IMR-90 (cell line): ENCODE data around the gene CAB39. TPM values are rescaled to one million over a fixed set of nuclear protein-coding genes. Genes with fewer than 3 reads are reported as not detected.

Source experiments
- ATAC-seq: fragments of 200-7000 bp; cut with Tn5 transposase; 2 replicates; pipeline ENCODE4 v1.9.1; 2020; ENCODE audit warnings: low read depth, mild to moderate bottlenecking, moderate library complexity
- BruUV-seq: library from RNA; stranded (reverse); fragments of 400-500 nt; replicated peaks from 2 replicates; lab custom pipeline; 2021; lab: Mats Ljungman, UMichigan
- CTCF ChIA-PET: fragments of 300-600 bp; formaldehyde crosslinking; extraction: SDS; loops from one replicate; lab custom pipeline; 2021; ENCODE audit warnings: antibody characterized with exemption; lab: Yijun Ruan, JAX
- POLR2A ChIA-PET: fragments of 300-600 bp; sonication (Branson Sonifier 250); formaldehyde crosslinking; loops from one replicate; lab custom pipeline; 2022; ENCODE audit warnings: antibody characterized with exemption; ENCODE audit not compliant: unreplicated experiment; lab: Charles Lee
- DNase-seq: peaks from one replicate; pipeline ENCODE4 v3.0.0; 2013
- H2AFZ ChIP-seq: replicated peaks from 2 replicates; pipeline ENCODE3; 2013; ENCODE audit warnings: low read length, mild to moderate bottlenecking; ENCODE audit not compliant: poor library complexity
- H2AK5ac ChIP-seq: 2 replicates; pipeline ENCODE4 v1.6.1; 2013; ENCODE audit warnings: low read depth, low read length, inconsistent platforms
- H2AK9ac ChIP-seq: replicated peaks from 2 replicates; pipeline ENCODE3; 2013; ENCODE audit warnings: mild to moderate bottlenecking, low read depth, low read length, moderate library complexity; ENCODE audit not compliant: poor library complexity
- H2BK120ac ChIP-seq: 2 replicates; pipeline ENCODE4 v1.6.1; 2013; ENCODE audit warnings: low read depth, low read length, inconsistent platforms
- H2BK15ac ChIP-seq: 3 replicates; pipeline ENCODE4 v1.6.1; 2013; ENCODE audit warnings: low read depth, low read length, inconsistent platforms
- H2BK20ac ChIP-seq: 2 replicates; pipeline ENCODE4 v1.6.1; 2013; ENCODE audit warnings: low read depth, mild to moderate bottlenecking, inconsistent platforms, low read length, moderate library complexity
- H2BK5ac ChIP-seq: 2 replicates; pipeline ENCODE4 v1.6.1; 2013; ENCODE audit warnings: mild to moderate bottlenecking, low read depth, low read length, inconsistent platforms; ENCODE audit not compliant: poor library complexity, severe bottlenecking
- H3K14ac ChIP-seq: replicated peaks from 2 replicates; pipeline ENCODE4 v1.6.1; 2013; ENCODE audit warnings: low read depth, low read length, inconsistent platforms
- H3K18ac ChIP-seq: 2 replicates; pipeline ENCODE4 v1.6.1; 2013; ENCODE audit warnings: low read depth, low read length, control low read depth
- H3K23ac ChIP-seq: 2 replicates; pipeline ENCODE4 v1.6.1; 2013; ENCODE audit warnings: low read depth, low read length, inconsistent platforms
- H3K27ac ChIP-seq: 2 replicates; pipeline ENCODE4 v1.5.1; 2013; ENCODE audit warnings: mild to moderate bottlenecking, control low read depth, low read length; ENCODE audit not compliant: insufficient read depth
- H3K27me3 ChIP-seq: 2 replicates; pipeline ENCODE4 v1.6.1; 2013; ENCODE audit warnings: low read length; ENCODE audit not compliant: control insufficient read depth, insufficient read depth
- H3K36me3 ChIP-seq: 2 replicates; pipeline ENCODE4 v1.6.1; 2013; ENCODE audit warnings: low read length, mixed read lengths; ENCODE audit not compliant: control insufficient read depth, insufficient read depth
- H3K4ac ChIP-seq: 2 replicates; pipeline ENCODE4 v1.6.1; 2013; ENCODE audit warnings: low read depth, low read length, inconsistent platforms
- H3K4me1 ChIP-seq: 2 replicates; pipeline ENCODE4 v1.6.1; 2013; ENCODE audit warnings: low read length, mixed read lengths; ENCODE audit not compliant: control insufficient read depth, insufficient read depth
- H3K4me2 ChIP-seq: 2 replicates; pipeline ENCODE4 v1.6.1; 2013; ENCODE audit warnings: low read depth, mild to moderate bottlenecking, control low read depth, low read length, moderate library complexity
- H3K4me3 ChIP-seq: 2 replicates; pipeline ENCODE4 v1.5.1; 2013; ENCODE audit warnings: low read depth, mild to moderate bottlenecking, control low read depth, low read length, moderate library complexity; ENCODE audit not compliant: insufficient read depth
- H3K56ac ChIP-seq: 2 replicates; pipeline ENCODE4 v1.6.1; 2013; ENCODE audit warnings: low read length, inconsistent platforms; ENCODE audit not compliant: insufficient read depth; ENCODE audit errors: extremely low read depth
- H3K79me1 ChIP-seq, 2 experiments: 2 replicates each; pipeline ENCODE4 v1.6.1; 2013; ENCODE audit warnings: low read length in 2 of 2, inconsistent platforms in 1 of 2, low read depth in 1 of 2
- H3K9ac ChIP-seq: 2 replicates; pipeline ENCODE4 v1.6.1; 2013; ENCODE audit warnings: low read depth, low read length, control low read depth
- H3K9me1 ChIP-seq: 2 replicates; pipeline ENCODE4 v1.6.1; 2013; ENCODE audit warnings: low read length, inconsistent platforms; ENCODE audit not compliant: insufficient read depth
- H3K9me3 ChIP-seq: 2 replicates; pipeline ENCODE4 v1.6.1; 2013; ENCODE audit warnings: low read length; ENCODE audit not compliant: control insufficient read depth, insufficient read depth
- H4K20me1 ChIP-seq: 2 replicates; pipeline ENCODE4 v1.6.1; 2013; ENCODE audit warnings: low read length, inconsistent platforms; ENCODE audit not compliant: insufficient read depth
- H4K5ac ChIP-seq: 2 replicates; pipeline ENCODE4 v1.6.1; 2013; ENCODE audit warnings: mild to moderate bottlenecking, low read depth, low read length, control low read depth
- H4K8ac ChIP-seq, 2 experiments: 2 replicates each; pipeline ENCODE4 v1.6.1; 2013; ENCODE audit warnings: low read depth in 2 of 2, low read length in 2 of 2, control low read depth in 1 of 2, inconsistent platforms in 1 of 2
- H4K91ac ChIP-seq: 2 replicates; pipeline ENCODE4 v1.6.1; 2013; ENCODE audit warnings: low read depth, low read length, inconsistent platforms; ENCODE audit not compliant: insufficient read depth
- BHLHE40 ChIP-seq: fragments of 150-350 bp; IDR thresholded peaks from 2 replicates; pipeline ENCODE4 v1.6.1; 2016; ENCODE audit warnings: mild to moderate bottlenecking, low read depth, low read length
- POLR2A ChIP-seq: IDR thresholded peaks from 2 replicates; pipeline ENCODE4 v1.6.1; 2012; ENCODE audit warnings: mild to moderate bottlenecking, low read depth, low read length
- RFX5 ChIP-seq: IDR thresholded peaks from 2 replicates; pipeline ENCODE4 v1.8.0; 2012; ENCODE audit warnings: low read depth, mild to moderate bottlenecking, low read length, moderate library complexity
- WGBS, 2 experiments: methylation state at CpG; one replicate each; pipeline versions ENCODE4 v1.1.5 to v1.1.7; 2013; ENCODE audit warnings: missing lambda C conversion rate in 2 of 2; ENCODE audit not compliant: insufficient read length in 1 of 2; ENCODE audit errors: extremely low coverage in 2 of 2; 5-methylcytosine and 5-hydroxymethylcytosine counted together
- dilution Hi-C: fragments of 300-500 bp; cut with HindIII; formaldehyde crosslinking; loops from one replicate; pipeline ENCODE4 v1.14.3; 2018; ENCODE audit warnings: low sequenced_read_pairs; ENCODE audit not compliant: unreplicated experiment
- in situ Hi-C: fragments of 300-500 bp; cut with MboI; formaldehyde crosslinking; loops from 3 replicates; pipeline ENCODE4 v1.14.3; 2019; ENCODE audit warnings: low sequenced_read_pairs, inconsistent platforms, mixed read lengths
- intact Hi-C: fragments of 100-400 bp; cut with micrococcal nuclease; formaldehyde crosslinking; loops from 2 replicates; pipeline ENCODE4 v1.10.0; 2022
- polyA plus RNA-seq, 3 experiments: library from polyadenylated mRNA; depleted of rRNA; stranded (reverse); fragments of >200 nt; gene quantifications; 2 replicates each; pipeline ENCODE4 v1.2.3, GENCODE V29; 2012; ENCODE audit warnings: low replicate concordance in 1 of 3
- total RNA-seq: library from RNA; depleted of rRNA; stranded (reverse); fragments of >200 nt; gene quantifications from 2 replicates; pipeline ENCODE4 v1.2.3, GENCODE V29; 2012
- TF ChIP-seq, protein P1 (sequence below): conservative IDR thresholded peaks from 2 replicates; pipeline ENCODE4 v1.5.1; 2012; ENCODE audit warnings: mild to moderate bottlenecking, low read depth, low read length, improper control_type of control experiment

CAB39 gene
- total and polyA plus RNA-seq, 2 of the 4 experiments (the other 2 are of a cell fraction), result 38.2 to 71.7 TPM

DNA sequence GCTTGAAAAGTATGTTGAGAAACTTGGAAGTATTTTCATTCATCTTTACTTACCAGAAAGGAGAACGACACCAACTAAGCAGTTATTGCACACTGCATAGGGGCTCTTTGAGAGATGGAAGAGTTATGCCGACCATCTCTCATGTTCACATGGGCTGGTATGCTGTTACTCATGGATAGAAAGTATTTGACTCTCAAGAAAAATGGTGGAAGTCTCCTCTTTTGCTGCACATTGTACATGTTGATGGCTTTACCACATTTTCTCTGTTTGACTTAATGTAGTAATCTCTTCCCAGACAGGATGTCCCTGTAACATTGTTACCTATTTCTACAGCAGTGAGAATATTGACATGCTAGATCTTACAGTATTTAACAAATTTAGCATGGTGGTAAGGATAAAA is 23.2 kb downstream of the CAB39 start (continued):
- no peak for TF ChIP-seq BHLHE40
- TF ChIP-seq, protein P1, sequence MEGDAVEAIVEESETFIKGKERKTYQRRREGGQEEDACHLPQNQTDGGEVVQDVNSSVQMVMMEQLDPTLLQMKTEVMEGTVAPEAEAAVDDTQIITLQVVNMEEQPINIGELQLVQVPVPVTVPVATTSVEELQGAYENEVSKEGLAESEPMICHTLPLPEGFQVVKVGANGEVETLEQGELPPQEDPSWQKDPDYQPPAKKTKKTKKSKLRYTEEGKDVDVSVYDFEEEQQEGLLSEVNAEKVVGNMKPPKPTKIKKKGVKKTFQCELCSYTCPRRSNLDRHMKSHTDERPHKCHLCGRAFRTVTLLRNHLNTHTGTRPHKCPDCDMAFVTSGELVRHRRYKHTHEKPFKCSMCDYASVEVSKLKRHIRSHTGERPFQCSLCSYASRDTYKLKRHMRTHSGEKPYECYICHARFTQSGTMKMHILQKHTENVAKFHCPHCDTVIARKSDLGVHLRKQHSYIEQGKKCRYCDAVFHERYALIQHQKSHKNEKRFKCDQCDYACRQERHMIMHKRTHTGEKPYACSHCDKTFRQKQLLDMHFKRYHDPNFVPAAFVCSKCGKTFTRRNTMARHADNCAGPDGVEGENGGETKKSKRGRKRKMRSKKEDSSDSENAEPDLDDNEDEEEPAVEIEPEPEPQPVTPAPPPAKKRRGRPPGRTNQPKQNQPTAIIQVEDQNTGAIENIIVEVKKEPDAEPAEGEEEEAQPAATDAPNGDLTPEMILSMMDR, result no peak
- TF ChIP-seq RFX5, result no peak

DNA sequence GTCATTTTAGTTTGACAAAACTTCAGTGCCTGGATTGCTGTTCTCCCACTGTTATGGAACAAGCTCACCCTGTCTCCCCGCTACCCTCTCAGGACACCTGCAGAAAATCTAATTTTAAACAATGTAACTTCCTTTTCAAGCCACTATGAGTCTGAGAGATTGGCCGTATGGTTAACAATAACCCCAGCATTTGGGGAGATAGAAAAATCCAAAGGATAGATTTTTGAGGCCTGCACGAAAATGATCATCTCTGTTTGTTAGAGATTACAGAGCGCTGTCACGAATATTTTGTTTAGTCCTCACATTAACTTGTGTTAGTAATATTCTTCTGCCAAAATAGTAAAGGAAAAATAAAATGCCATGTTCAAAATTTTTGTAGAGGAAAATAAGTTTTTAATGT is 24.7 kb downstream of the CAB39 start:
- Histone ChIP-seq H3K4me2 (no peak overlapping the region), H2AK5ac (no peak overlapping the region), H2AK9ac (no peak overlapping the region), H3K18ac (no peak overlapping the region), H4K91ac (no peak overlapping the region), H4K20me1 (peaks cover 75% of the 10 kb centered on the region), H3K79me1 (peaks cover 33 to 76% of the 10 kb centered on the region in 2 experiments), H2AFZ (no peak overlapping the region), H2BK5ac (no peak overlapping the region), H3K4me3 (no peak overlapping the region), H3K23ac (no peak overlapping the region), H3K4ac (no peak overlapping the region), H2BK120ac (no peak overlapping the region), H4K5ac (no peak overlapping the region), H3K9me3 (no peaks in the 10 kb centered on the region), H2BK20ac (no peak overlapping the region), H3K56ac (no peak overlapping the region), H3K9me1 (peaks cover 31% of the 10 kb centered on the region), H3K27ac (no peak overlapping the region), H3K9ac (no peak overlapping the region), H3K27me3 (no peaks in the 10 kb centered on the region), H3K4me1 (peaks cover 15% of the 10 kb centered on the region), H2BK15ac (no peak overlapping the region), H3K14ac (0 out of 2 replicates have a peak overlapping the region, but pooled peaks have one; percentile 70), H4K8ac (no peak overlapping the region), H3K36me3 (peaks cover 7% of the 10 kb centered on the region)
- intact Hi-C loops, result no loop called here
- dilution Hi-C loops, result no loop called here
- TF ChIP-seq POLR2A (no peak), BHLHE40 (no peak)
- WGBS, 2 experiments, result no CpG with 5 or more reads among the region's 5 CpGs
- CTCF ChIA-PET, result no interaction called here
- ATAC-seq (no peak), DNase-seq (no peak)
- POLR2A ChIA-PET, result no interaction called here
- in situ Hi-C loops, result no loop called here
- BruUV-seq, result no TSS peak
